HCT116 (cell line): Measurements from ENCODE around the gene CCR5AS.

Source experiments
- ATAC-seq: fragments of 200-7000 bp; cut with Tn5 transposase; 2 replicates; pipeline ENCODE4 v1.9.1; 2020; ENCODE audit warnings: mild to moderate bottlenecking, moderate library complexity
- BruUV-seq: library from RNA; stranded (reverse); fragments of 400-500 nt; replicated peaks from 2 replicates; lab custom pipeline; 2021; lab: Mats Ljungman, UMichigan
- CTCF ChIA-PET: fragments of 300-600 bp; sonication (Branson Sonifier 250); formaldehyde crosslinking; loops from one replicate; lab custom pipeline; 2021; ENCODE audit warnings: antibody characterized with exemption; lab: Charles Lee
- POLR2A ChIA-PET: fragments of 300-600, 350-600 bp; sonication (Branson Sonifier 250); formaldehyde crosslinking; loops from one replicate; lab custom pipeline; 2021; ENCODE audit warnings: antibody characterized with exemption; lab: Charles Lee
- RAD21 ChIA-PET, 2 experiments: fragments of 300-600 bp; sonication (Branson Sonifier 250); formaldehyde crosslinking; loops; one replicate each; lab custom pipeline; 2023; ENCODE audit warnings: low total read pairs in 2 of 2; ENCODE audit not compliant: uncharacterized antibody in 2 of 2, unreplicated experiment in 2 of 2, low non-redundant PET in 1 of 2; lab: Charles Lee
- DNase-seq: peaks from one replicate; pipeline ENCODE4 v3.0.0-alpha.2; 2010; ENCODE audit warnings: low read depth, low spot score
- H2AFZ ChIP-seq: fragments of 200-600 bp; shearing (Covaris generic), sonication (generic); 2 replicates; pipeline ENCODE4 v1.6.1; 2017; ENCODE audit warnings: low read depth, mixed run types, mixed read lengths, antibody characterized with exemption, low read length; ENCODE audit not compliant: poor library complexity, severe bottlenecking
- H3K27ac ChIP-seq: 2 replicates; pipeline ENCODE4 v1.5.1; 2012; ENCODE audit warnings: low read depth, low read length
- H3K27me3 ChIP-seq: fragments of 200-600 bp; sonication (generic); 2 replicates; pipeline ENCODE4 v1.6.1; 2016; ENCODE audit warnings: mixed run types, low read length, mixed read lengths; ENCODE audit not compliant: insufficient read depth
- H3K36me3 ChIP-seq, 2 experiments: fragments of 200-500 bp in 1 of 2; fragments of 200-600 bp in 1 of 2; sonication (Bioruptor generic) in 1 of 2; sonication (generic) in 1 of 2; 2 replicates each; pipeline versions ENCODE4 v1.5.1 to v1.6.1; 2014 to 2016; ENCODE audit warnings: low read length in 2 of 2, inconsistent platforms in 1 of 2, mixed read lengths in 1 of 2, mixed run types in 1 of 2; ENCODE audit not compliant: insufficient read depth in 2 of 2, control insufficient read depth in 1 of 2
- H3K4me1 ChIP-seq, 2 experiments: fragments of 200-600 bp in 1 of 2; sonication (generic) in 1 of 2; 2 replicates each; pipeline versions ENCODE4 v1.5.1 to v1.6.1; 2012 to 2017; ENCODE audit warnings: low read length in 2 of 2, inconsistent platforms in 1 of 2, mild to moderate bottlenecking in 1 of 2, mixed read lengths in 1 of 2, mixed run types in 1 of 2, moderate library complexity in 1 of 2; ENCODE audit not compliant: insufficient read depth in 2 of 2, control insufficient read depth in 1 of 2
- H3K4me2 ChIP-seq: fragments of 200-600 bp; sonication (generic); 2 replicates; pipeline ENCODE4 v1.6.1; 2017; ENCODE audit warnings: mixed run types, low read length, mixed read lengths
- H3K4me3 ChIP-seq, 2 experiments: fragments of 200-600 bp in 1 of 2; sonication (generic) in 1 of 2; replicated peaks in 1 of 2; 2 replicates each; pipeline ENCODE4 v1.5.1; 2011 to 2016; ENCODE audit warnings: low read length in 2 of 2, control low read depth in 1 of 2, low read depth in 1 of 2, mild to moderate bottlenecking in 1 of 2, mixed read lengths in 1 of 2, mixed run types in 1 of 2
- H3K79me2 ChIP-seq: fragments of 200-600 bp; sonication (generic); 2 replicates; pipeline ENCODE4 v1.6.1; 2017; ENCODE audit warnings: mild to moderate bottlenecking, mixed run types, low read length, moderate library complexity, mixed read lengths; ENCODE audit not compliant: insufficient read depth
- H3K9ac ChIP-seq: fragments of 200-600 bp; sonication (generic); 2 replicates; pipeline ENCODE4 v1.6.1; 2016; ENCODE audit warnings: low read length, mixed read lengths
- H3K9me2 ChIP-seq: fragments of 200-600 bp; sonication (generic), shearing (Covaris generic); 2 replicates; pipeline ENCODE4 v1.6.1; 2017; ENCODE audit warnings: mixed run types, mild to moderate bottlenecking, moderate library complexity; ENCODE audit not compliant: insufficient read depth
- H3K9me3 ChIP-seq, 2 experiments: fragments of 200-500 bp in 1 of 2; fragments of 200-600 bp in 1 of 2; sonication (Bioruptor generic) in 1 of 2; sonication (generic) in 1 of 2; 2 replicates each; pipeline ENCODE4 v1.6.1; 2014 to 2017; ENCODE audit warnings: low read length in 2 of 2, mixed read lengths in 2 of 2, inconsistent platforms in 1 of 2, low read depth in 1 of 2, mild to moderate bottlenecking in 1 of 2, mixed run types in 1 of 2, moderate library complexity in 1 of 2; ENCODE audit not compliant: control insufficient read depth in 1 of 2, insufficient read depth in 1 of 2
- H4K20me1 ChIP-seq: fragments of 200-600 bp; sonication (generic), shearing (Covaris generic); 2 replicates; pipeline ENCODE4 v1.6.1; 2017; ENCODE audit warnings: mixed run types, mild to moderate bottlenecking, moderate library complexity; ENCODE audit not compliant: insufficient read depth
- EGR1 ChIP-seq: IDR thresholded peaks from 2 replicates; pipeline ENCODE4 v1.6.1; 2012; ENCODE audit warnings: low read depth
- ELF1 ChIP-seq: IDR thresholded peaks from 2 replicates; pipeline ENCODE4 v1.6.1; 2012; ENCODE audit warnings: low read depth, borderline replicate concordance
- EZH2 ChIP-seq: fragments of 200-600 bp; sonication (generic); IDR thresholded peaks from 2 replicates; pipeline ENCODE4 v1.6.1; 2017; ENCODE audit warnings: antibody characterized with exemption, mixed run types
- FOSL1 ChIP-seq: IDR thresholded peaks from 2 replicates; pipeline ENCODE4 v1.6.1; 2012; ENCODE audit warnings: low read depth
- JUND ChIP-seq: IDR thresholded peaks from 2 replicates; pipeline ENCODE4 v1.6.1; 2012
- MAX ChIP-seq: IDR thresholded peaks from 2 replicates; pipeline ENCODE4 v1.6.1; 2012
- POLR2A ChIP-seq: IDR thresholded peaks from 2 replicates; pipeline ENCODE4 v1.7.0; 2011; ENCODE audit warnings: borderline replicate concordance; ENCODE audit not compliant: insufficient read depth, insufficient read length; ENCODE audit errors: extremely low read depth
- RAD21 ChIP-seq: IDR thresholded peaks from 2 replicates; pipeline ENCODE4 v1.6.1; 2012; ENCODE audit warnings: low read depth, mild to moderate bottlenecking
- REST ChIP-seq: IDR thresholded peaks from 2 replicates; pipeline ENCODE4 v1.6.1; 2012; ENCODE audit warnings: low read depth
- SIN3A ChIP-seq: IDR thresholded peaks from 2 replicates; pipeline ENCODE4 v1.6.1; 2012; ENCODE audit warnings: low read depth
- SP1 ChIP-seq: IDR thresholded peaks from 2 replicates; pipeline ENCODE4 v1.6.1; 2012; ENCODE audit warnings: low read depth
- intact Hi-C: fragments of 100-400 bp; cut with micrococcal nuclease; formaldehyde crosslinking; loops from 2 replicates; pipeline ENCODE4 v1.10.0; 2022

Gene CCR5AS

GRCh38 chr3:46420931-46421330 is 14.1 kb upstream of the CCR5AS start (continued):
- TF ChIP-seq REST, result no peak
- TF ChIP-seq EZH2, result no peak
- no peak for TF ChIP-seq JUND
- TF ChIP-seq SP1, result no peak
- no peak for TF ChIP-seq SIN3A

GRCh38 chr3:46419816-46420215 is 12.9 kb upstream of the CCR5AS start:
- intact Hi-C loops, result no loop called here

More at GRCh38 chr3:46419816-46420215, 12.9 kb upstream of the CCR5AS start:
- ChIA-PET POLR2A (interaction anchor here (0.5 kb wide), 1 partner anchor 279 kb away, joined by 3 read pairs; no protein-coding TSS in a partner anchor), CTCF (interaction anchor here (1.1 kb wide), 1 partner anchor 9 kb away, joined by 3 read pairs; no protein-coding TSS in a partner anchor), RAD21 (no interaction called here)
- ATAC-seq (no peak), DNase-seq (no peak)
- Histone ChIP-seq H3K36me3 (no peaks in the 10 kb centered on the region), H2AFZ (no peak overlapping the region), H4K20me1 (no peaks in the 10 kb centered on the region), H3K4me1 (peaks cover 0 to 12% of the 10 kb centered on the region in 2 experiments; a peak in 2 of 4 replicates), H3K9me2 (no peaks in the 10 kb centered on the region), H3K9ac (no peak overlapping the region), H3K9me3 (no peaks in the 10 kb centered on the region), H3K27me3 (no peaks in the 10 kb centered on the region), H3K4me2 (no peak overlapping the region), H3K79me2 (no peaks in the 10 kb centered on the region)
- TF ChIP-seq JUND, result no peak
- no peak for TF ChIP-seq POLR2A
- TF ChIP-seq FOSL1, result no peak
- no peak for TF ChIP-seq MAX
- no peak for TF ChIP-seq ELF1
- no peak for TF ChIP-seq EGR1
- no peak for TF ChIP-seq RAD21
- TF ChIP-seq, all 23 proteins: peak for 0
- Histone ChIP-seq H3K4me3 (no peak overlapping the region), H3K27ac (no peak overlapping the region)
- BruUV-seq, result no TSS peak
